Measurements from ENCODE around the gene FLAD1.

Gene FLAD1

DNA sequence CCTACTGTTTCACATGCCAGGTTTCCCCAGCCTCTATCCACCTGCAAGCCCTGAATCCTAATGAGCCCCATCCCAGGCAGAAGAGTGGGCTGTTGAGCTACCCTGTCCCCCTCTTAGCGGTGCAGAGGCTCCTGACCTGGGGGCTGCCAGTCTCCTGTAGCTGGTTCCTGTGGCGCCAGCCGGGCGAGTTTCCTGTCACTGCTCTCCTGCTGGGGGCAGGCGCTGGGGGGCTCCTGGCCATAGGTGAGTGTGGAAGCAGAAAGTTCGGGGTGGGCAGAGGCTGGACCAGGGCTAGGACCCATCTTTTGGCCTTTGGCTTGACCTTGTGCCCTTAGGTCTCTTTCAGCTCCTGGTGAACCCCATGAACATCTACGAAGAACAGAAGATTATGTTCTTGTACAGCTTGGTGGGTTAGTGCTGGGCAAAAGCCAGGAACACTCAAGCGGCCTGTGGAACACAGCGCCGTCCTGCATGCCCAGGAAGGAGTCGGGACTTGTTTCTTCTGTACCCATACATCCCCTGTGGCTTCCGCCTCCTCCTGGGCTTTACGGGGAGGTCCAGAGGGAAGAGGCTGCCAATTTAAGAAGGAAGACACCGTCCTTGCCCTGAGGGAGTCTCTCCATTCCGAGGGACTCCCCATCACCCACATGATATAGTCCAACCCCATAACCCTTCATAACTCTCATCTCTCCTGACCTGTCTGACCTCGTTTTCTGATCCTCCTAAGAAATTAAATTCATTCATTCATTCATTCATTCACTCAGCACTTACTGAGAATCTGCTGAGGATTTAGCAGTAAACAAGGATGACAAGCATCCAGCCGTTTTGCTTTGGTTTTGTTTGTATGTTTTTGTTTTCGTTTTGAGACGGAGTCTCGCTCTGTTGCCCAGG lies 51.4 kb downstream of the FLAD1 start:
- DNase-seq (ENCODE audit: extremely low read depth in 1 of 2, low read depth in 1 of 2), result no peak

DNA sequence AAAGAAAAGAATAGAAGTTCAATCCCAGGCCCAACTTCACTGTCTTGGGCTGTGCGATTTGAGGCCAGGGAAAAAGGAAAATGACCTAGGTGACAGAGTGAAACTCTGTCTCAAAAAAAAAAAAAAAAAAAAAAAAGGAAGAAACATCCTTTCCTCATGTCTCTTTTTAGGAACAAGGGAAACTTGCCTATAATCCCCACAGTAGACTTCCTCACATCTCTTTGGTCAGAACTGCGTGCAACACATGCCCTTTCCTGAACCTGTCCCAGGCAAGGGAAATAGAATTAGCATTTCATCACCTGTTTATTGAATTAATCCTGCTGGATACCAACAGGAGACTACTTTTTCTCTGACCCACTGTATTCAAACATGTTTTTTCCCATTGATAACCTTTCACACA lies 52.8 kb downstream of the FLAD1 start:
- no peak for DNase-seq (ENCODE audit: extremely low read depth in 1 of 2, low read depth in 1 of 2)

- no peak for DNase-seq (ENCODE audit: extremely low read depth in 1 of 2, low read depth in 1 of 2)
Observed at GRCh38 chr1:155037043-155037442, 53.9 kb downstream of the FLAD1 start.

DNA sequence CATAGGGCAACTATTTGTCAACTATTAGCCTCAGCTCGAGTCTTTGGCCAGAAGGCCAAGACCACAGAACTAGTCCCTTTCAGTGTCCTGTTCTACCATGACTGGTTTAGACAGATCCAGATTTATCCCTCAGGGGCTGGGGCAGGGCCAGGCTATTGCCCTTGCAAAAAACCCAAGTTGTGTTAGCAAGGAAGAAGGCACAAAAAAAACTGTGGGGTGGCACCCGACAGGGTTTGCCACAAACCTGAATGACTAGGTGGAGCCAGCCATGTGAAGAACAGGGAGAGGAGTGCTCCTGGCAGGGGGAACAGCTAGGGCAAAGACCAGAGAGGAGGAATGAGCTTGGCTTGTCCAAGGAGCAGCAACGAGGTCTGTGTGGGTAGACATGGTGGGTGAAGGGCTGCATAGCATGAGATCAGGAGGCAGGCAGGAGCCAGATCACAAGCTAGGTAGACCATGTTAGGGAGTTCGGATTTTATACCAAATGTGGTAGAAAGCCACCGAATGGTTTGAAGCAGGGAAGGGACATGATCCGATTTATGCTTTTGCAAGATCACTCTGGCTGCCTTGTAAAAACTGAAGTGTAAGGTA lies 54.8 kb downstream of the FLAD1 start:
- no peak for DNase-seq (ENCODE audit: extremely low read depth in 1 of 2, low read depth in 1 of 2)

DNA sequence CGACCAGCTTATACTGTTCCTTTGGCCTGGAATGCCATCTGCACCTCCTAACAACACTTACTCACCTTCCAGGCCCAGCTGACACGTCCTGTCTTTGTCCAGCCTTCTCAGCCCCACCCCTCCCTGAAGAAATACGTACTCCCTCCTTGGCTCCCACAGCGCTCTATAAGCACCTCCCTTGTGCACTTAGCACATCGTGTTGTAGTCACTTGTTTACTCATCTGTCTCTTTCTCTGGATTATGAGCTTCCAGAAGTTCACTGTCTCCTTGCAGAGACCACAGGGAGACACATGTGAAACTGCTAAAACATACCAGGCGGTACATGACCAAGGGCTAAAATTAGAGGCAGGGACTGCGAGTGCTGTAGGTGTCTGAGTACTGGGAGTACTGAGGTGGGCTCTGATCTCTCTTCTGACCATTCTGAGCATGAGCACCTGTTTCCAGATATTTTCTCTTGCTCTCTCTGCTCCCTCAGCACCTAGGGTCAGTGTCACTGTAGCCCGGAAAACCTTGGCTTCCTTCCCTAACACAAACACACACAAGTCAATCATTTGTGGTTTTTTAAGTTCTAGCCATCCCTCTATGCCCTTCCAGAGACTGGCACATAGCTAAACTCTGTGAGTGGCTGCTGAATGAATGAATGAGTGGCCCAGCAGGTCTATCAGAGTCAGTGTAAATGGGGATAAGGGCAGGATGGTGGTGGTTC lies 55.6 kb downstream of the FLAD1 start:
- DNase-seq (ENCODE audit: extremely low read depth in 1 of 2, low read depth in 1 of 2), result no peak

- no peak for DNase-seq (ENCODE audit: extremely low read depth in 1 of 2, low read depth in 1 of 2)
Observed at GRCh38 chr1:155039308-155039669, 56.1 kb downstream of the FLAD1 start.

- DNase-seq (ENCODE audit: extremely low read depth in 1 of 2, low read depth in 1 of 2), result no peak
Observed at GRCh38 chr1:155040358-155041093, 57.4 kb downstream of the FLAD1 start.

Measured in stimulated activated CD8-positive, alpha-beta memory T cell treated with anti-CD3 and anti-CD28 coated beads, Interleukin-7, amount 100 ng/mL, for 48 hours (primary cell).